ENCODE results near the gene ADAMTS12.

ADAMTS12 gene

GRCh38 chr5:33701951-33702350 lies 189.8 kb downstream of the ADAMTS12 start:
- no peak for DNase-seq

GRCh38 chr5:33701251-33701650 lies 190.5 kb downstream of the ADAMTS12 start:
- no peak for DNase-seq

GRCh38 chr5:33696411-33696810 lies 195.4 kb downstream of the ADAMTS12 start:
- DNase-seq, result no peak

- no peak for DNase-seq
These were observed 198.8 kb downstream of the ADAMTS12 start for GRCh38 chr5:33692980-33693379.

- DNase-seq, result no peak
These were observed 199.9 kb downstream of the ADAMTS12 start for GRCh38 chr5:33691856-33692255.

- no peak for DNase-seq
These were observed 201.2 kb downstream of the ADAMTS12 start for GRCh38 chr5:33690374-33691135.

GRCh38 chr5:33688526-33688925 lies 203.3 kb downstream of the ADAMTS12 start:
- DNase-seq, result no peak

GRCh38 chr5:33688066-33688465 lies 203.7 kb downstream of the ADAMTS12 start:
- no peak for DNase-seq

GRCh38 chr5:33685873-33686755 lies 205.7 kb downstream of the ADAMTS12 start:
- no peak for DNase-seq

GRCh38 chr5:33684496-33685159 lies 207.2 kb downstream of the ADAMTS12 start:
- no peak for DNase-seq

- DNase-seq, result no peak
These were observed 212.0 kb downstream of the ADAMTS12 start for GRCh38 chr5:33679791-33680190.

GRCh38 chr5:33675958-33676464 lies 215.8 kb downstream of the ADAMTS12 start:
- DNase-seq, result no peak

GRCh38 chr5:33671700-33672291 lies 220.0 kb downstream of the ADAMTS12 start:
- no peak for DNase-seq

GRCh38 chr5:33662722-33663427 lies 228.9 kb downstream of the ADAMTS12 start:
- no peak for DNase-seq

GRCh38 chr5:33659526-33660169 lies 232.1 kb downstream of the ADAMTS12 start:
- DNase-seq, result no peak

- DNase-seq, result no peak
These were observed 233.9 kb downstream of the ADAMTS12 start for GRCh38 chr5:33657804-33658440.

- DNase-seq, result no peak
These were observed 234.6 kb downstream of the ADAMTS12 start for GRCh38 chr5:33657176-33657575.

GRCh38 chr5:33650911-33651310 lies 240.9 kb downstream of the ADAMTS12 start:
- no peak for DNase-seq

GRCh38 chr5:33649549-33650482 lies 242.0 kb downstream of the ADAMTS12 start:
- DNase-seq, result no peak

Measured in NCI-H1105 treated with DMSO at 0.1 percent for 48 hours (cell line).